ENCODE data around the gene C1QTNF12. TPM values are rescaled to one million over a fixed set of nuclear protein-coding genes. Genes with fewer than 3 reads are reported as not detected.

Gene C1QTNF12
- polyA plus RNA-seq, 1 donor = 50.5 TPM

DNA sequence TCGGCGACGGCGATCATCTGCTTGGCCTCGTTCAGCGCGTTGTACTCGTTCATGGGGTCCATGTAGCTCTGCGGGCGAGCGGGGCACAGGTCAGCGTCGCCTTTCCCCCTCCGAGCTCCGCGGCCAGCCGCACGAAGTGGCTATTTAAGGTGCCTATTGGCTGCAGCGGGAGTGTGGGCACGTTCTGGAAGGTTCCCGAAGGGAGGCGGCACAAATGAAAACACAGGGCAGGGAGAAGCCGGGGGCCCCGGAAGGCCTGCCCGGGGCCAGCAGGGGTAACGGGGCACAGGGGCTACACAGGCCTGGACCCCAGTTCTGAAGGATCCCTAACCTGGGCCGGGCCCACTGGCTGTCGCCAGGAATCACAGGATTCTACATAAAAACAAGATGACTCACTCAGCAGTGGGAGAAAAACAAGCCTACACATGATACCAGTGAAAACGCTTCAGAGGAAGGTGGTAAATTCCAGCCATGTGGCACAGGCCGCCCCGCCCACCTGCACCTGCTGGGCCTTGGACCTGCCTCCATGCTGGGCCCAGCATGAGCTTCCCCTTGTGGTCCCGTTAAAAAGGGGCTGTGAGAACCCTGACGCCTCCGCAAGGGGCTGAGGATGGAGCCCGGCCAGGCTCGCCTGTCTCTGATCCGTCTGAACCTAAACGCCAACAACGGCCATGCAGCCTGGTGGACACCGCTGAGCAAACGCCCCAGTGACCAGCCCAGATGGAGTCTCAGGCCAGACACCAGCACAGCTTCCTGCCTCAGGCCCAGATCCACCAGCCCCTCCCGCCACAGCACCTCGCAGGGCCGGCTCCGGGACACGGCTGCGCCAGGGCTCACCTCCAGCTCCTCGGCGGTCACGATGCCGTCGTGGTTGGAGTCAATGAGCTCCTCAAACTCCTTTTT, 28.6 kb downstream of the C1QTNF12 start:
- 100% methylated on average over 1 of the region's 52 CpGs for WGBS (ENCODE audit: insufficient coverage, low lambda C conversion rate)
- H3K9me3 ChIP-seq (ENCODE audit: control insufficient read depth, low read depth, low read length) = peaks cover 18% of the 10 kb centered on the region

DNA sequence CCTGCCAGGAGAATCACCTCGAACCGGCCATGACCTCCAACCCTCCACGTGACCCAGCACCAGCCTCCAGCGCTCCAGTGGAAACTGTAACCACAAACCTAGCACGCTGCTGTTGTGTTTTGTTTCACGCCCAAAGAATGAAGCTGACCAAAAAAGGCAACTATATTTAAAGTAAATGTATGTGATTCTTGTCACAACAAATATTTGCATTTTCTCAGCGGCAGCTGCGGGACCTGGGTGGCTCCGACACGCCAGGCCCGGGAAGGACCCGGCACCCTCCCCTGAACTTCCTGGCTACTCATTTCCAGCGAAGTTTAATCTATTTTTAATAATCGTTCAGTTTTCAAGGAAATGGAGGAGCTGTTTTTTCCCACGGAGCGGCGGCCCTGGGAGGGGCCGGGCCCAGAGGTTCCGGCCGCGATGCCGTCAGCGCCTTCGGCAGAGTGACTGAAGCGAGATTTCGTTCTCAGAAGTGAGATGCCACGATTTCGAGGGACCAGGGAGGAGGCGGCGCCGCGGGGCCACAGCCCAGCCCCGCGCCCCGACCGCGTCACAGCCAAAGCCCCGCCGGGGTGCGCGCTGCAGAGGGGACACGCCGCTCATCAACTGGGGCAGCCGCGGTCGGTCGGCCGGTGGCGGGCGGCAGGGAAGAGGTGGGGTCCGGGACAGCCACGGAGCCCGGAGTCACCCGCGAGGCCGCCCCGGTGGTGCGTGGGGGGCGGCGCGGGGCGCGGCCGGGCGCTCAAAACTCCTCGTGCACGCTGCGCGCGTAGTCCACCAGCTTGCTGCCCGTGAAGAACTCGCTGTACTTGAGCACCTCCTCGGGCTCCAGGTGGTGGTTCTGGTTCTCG, 29.5 kb downstream of the C1QTNF12 start:
- H3K4me3 ChIP-seq (ENCODE audit: low read length) = no peak overlapping the region
- H3K9me3 ChIP-seq (ENCODE audit: control insufficient read depth, low read depth, low read length) = peaks cover 18% of the 10 kb centered on the region
- H3K36me3 ChIP-seq (ENCODE audit: control insufficient read depth, insufficient read depth, low read length) = peaks cover 61% of the 10 kb centered on the region
- no peaks in the 10 kb centered on the region for H3K27me3 ChIP-seq (ENCODE audit: control insufficient read depth, insufficient read depth, low read length)
- H3K27ac ChIP-seq (ENCODE audit: low read length) = no peak overlapping the region
- no peak for DNase-seq
- no CpG with 5 or more reads among the region's 74 CpGs for WGBS (ENCODE audit: insufficient coverage, low lambda C conversion rate)
- no peaks in the 10 kb centered on the region for H3K4me1 ChIP-seq (ENCODE audit: control insufficient read depth, insufficient read depth, low read length)

More for the DNA sequence above, 28.6 kb downstream of the C1QTNF12 start:
- no peak for DNase-seq
- Histone ChIP-seq H3K4me1 (ENCODE audit: control insufficient read depth, insufficient read depth, low read length) (no peaks in the 10 kb centered on the region), H3K27ac (ENCODE audit: low read length) (no peak overlapping the region), H3K27me3 (ENCODE audit: control insufficient read depth, insufficient read depth, low read length) (no peaks in the 10 kb centered on the region), H3K36me3 (ENCODE audit: control insufficient read depth, insufficient read depth, low read length) (peaks cover 69% of the 10 kb centered on the region), H3K4me3 (ENCODE audit: low read length) (no peak overlapping the region)

DNA sequence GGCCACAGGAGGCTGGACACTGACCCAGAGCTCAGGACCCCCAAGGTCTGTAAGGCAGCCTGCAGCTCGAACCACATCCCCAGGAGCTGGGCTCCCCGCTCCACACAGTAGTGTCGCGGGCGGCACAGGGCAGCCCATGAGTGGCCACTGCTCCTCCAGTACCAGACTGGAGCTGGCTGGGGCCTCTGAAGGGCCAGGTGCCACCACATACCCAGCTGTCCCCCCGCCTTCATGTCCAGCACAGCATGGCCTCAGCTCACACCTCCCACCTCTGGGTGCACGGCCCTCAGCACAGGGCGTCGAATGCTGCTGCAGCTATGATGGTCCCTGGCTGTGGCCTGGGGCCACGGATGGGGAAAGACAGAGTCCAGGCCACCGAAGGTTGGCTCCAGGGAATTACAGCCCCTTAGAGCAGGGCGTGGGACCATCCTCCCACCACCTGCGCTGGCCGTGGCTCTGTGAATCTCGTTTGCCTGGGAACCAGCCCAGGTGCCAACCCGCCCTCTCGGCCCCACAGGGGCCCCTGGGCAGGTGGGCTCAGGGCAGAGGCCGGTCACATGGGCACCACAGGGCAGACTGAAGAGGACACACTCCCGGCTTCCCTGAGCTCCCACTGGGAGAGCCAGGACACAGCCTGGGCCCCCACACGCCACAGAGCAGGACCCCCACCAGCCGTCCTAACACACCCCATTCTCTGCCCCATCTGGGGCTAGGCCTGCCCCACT, 30.5 kb downstream of the C1QTNF12 start:
- Histone ChIP-seq H3K27ac (ENCODE audit: low read length) (no peak overlapping the region), H3K36me3 (ENCODE audit: control insufficient read depth, insufficient read depth, low read length) (peaks cover 51% of the 10 kb centered on the region), H3K27me3 (ENCODE audit: control insufficient read depth, insufficient read depth, low read length) (no peaks in the 10 kb centered on the region), H3K4me3 (ENCODE audit: low read length) (no peak overlapping the region), H3K4me1 (ENCODE audit: control insufficient read depth, insufficient read depth, low read length) (no peaks in the 10 kb centered on the region), H3K9me3 (ENCODE audit: control insufficient read depth, low read depth, low read length) (peaks cover 18% of the 10 kb centered on the region)
- WGBS (ENCODE audit: insufficient coverage, low lambda C conversion rate) = no CpG with 5 or more reads among the region's 21 CpGs
- DNase-seq = no peak

DNA sequence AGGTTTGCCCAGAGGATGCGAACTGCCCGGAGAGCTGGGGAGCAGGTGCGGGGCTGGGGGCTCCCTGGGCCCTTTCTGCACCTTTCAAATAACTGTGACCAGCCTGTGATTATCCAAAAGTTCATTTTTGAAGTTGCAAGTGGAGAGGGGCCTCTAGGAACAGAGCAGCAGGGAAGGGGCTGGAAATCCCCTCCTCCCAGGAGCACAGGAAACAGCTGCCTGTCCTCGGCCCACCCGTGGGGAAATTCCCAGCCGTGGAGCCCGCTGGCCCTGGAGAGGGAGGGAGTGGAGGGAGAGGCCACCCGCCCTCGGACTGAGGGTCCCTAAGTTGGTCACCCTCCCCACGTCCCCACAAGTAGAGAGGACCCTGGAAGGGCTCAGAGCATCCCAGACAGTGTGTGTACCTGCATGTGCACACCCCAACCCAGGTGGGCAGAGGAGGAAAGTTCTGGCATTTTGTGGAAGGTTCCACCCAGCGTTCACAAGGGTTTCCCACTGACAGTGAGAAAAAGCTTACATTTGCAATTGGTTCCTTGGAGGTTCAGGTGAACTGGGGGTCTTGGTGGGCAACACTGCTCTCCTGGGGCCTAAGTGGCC, 31.3 kb downstream of the C1QTNF12 start:
- peaks cover 43% of the 10 kb centered on the region for H3K36me3 ChIP-seq (ENCODE audit: control insufficient read depth, insufficient read depth, low read length)
- no peak overlapping the region for H3K27ac ChIP-seq (ENCODE audit: low read length)
- no CpG with 5 or more reads among the region's 11 CpGs for WGBS (ENCODE audit: insufficient coverage, low lambda C conversion rate)

DNA sequence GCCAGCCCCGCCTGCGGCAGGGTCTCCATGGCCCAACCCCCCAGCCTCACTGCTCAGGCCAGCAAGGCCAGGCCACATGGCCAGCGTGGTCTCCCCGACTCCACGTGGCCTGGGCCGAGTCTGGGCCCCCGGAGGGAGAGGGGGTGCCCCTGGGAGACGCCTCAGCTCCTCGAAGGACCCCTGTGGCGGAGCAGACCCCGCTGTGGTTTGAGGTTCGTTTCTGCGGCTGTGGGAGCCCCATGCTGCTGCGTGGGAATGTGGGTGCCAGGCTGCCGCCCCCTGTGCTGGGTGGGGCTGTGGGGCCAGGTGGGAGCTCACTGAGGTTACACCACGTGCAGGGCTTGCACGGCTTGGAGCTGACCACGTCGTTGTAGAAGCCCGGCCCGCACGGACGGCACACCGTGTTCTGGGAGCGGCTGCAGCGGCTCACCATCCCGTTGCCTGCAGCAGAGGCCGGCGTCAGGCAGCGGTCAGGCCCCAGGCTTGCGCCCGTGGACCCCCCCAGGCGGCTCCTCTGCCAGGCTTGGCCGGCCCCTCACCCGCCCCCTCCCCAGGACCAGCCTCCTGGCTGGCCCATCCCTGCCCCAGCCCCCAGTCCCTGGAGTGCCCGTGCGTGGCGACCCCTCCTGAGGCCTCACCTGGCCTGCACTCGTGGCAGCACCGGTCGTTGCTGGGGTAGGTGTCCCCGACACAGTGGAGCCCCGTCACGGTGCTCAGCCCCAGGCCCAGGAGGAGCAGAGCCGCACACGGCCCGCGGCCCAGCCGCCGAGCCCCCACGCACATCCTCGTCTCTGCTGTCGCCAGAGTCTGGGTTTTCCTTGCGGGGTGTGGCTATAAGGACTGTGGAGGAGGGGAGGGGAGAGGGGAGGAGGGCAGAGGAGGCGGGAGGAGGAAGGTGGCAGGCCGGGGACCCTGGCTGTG, 32.9 kb downstream of the C1QTNF12 start, which contains the start of gene TNFRSF4:
Gene TNFRSF4 (minus strand): TSS at position 809 of the 921 bp plus-strand sequence. CDS start 26 bp downstream, at position 783.
- no peak within 1 kb of the TSS for H3K4me3 ChIP-seq (ENCODE audit: low read length)
- H3K27ac ChIP-seq (ENCODE audit: low read length) = no peak within 1 kb of the TSS
- H3K27me3 ChIP-seq (ENCODE audit: control insufficient read depth, insufficient read depth, low read length) = peaks cover 6% of the 10 kb centered on the region
- H3K9me3 ChIP-seq (ENCODE audit: control insufficient read depth, low read depth, low read length) = peaks cover 18% of the 10 kb centered on the region
- DNase-seq = no peak
- WGBS (ENCODE audit: insufficient coverage, low lambda C conversion rate) = no CpG with 5 or more reads among the region's 56 CpGs
- no peaks in the 10 kb centered on the region for H3K4me1 ChIP-seq (ENCODE audit: control insufficient read depth, insufficient read depth, low read length)
- H3K36me3 ChIP-seq (ENCODE audit: control insufficient read depth, insufficient read depth, low read length) = peaks cover 29% of the 10 kb centered on the region

More for the DNA sequence above, 31.3 kb downstream of the C1QTNF12 start:
- Histone ChIP-seq H3K4me1 (ENCODE audit: control insufficient read depth, insufficient read depth, low read length) (no peaks in the 10 kb centered on the region), H3K9me3 (ENCODE audit: control insufficient read depth, low read depth, low read length) (peaks cover 18% of the 10 kb centered on the region), H3K27me3 (ENCODE audit: control insufficient read depth, insufficient read depth, low read length) (no peaks in the 10 kb centered on the region), H3K4me3 (ENCODE audit: low read length) (no peak overlapping the region)
- no peak for DNase-seq

DNA sequence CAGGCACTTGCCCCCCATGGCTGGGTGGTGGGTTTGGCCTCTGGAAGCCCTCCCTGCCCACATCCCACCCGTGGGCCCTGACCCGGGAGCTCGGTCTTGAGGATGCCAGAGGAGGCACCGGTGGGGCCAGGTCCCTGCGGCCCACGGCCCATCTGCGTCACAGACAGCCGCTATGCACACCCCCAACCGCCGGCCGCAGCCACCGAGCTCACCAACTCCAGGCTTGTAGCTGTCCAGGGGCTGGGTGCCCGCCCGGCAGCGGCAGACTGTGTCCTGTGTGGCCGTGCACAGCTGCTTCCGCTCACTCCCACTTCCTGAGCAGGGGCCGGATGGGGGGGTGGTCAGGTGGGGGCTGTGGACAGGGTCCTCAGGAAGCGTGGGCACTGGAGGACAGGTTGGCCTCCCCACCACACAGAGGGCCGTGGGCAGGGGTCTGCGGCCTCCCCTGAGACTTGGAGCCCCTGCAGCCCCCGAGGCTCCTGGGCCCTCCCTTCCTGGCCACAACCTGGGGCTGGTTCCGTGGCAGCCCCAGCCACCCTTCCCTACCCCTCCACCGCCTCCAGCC, 33.7 kb downstream of the C1QTNF12 start:
- H3K36me3 ChIP-seq (ENCODE audit: control insufficient read depth, insufficient read depth, low read length) = peaks cover 21% of the 10 kb centered on the region
- H3K4me3 ChIP-seq (ENCODE audit: low read length) = no peak overlapping the region
- no CpG with 5 or more reads among the region's 24 CpGs for WGBS (ENCODE audit: insufficient coverage, low lambda C conversion rate)
- peaks cover 13% of the 10 kb centered on the region for H3K27me3 ChIP-seq (ENCODE audit: control insufficient read depth, insufficient read depth, low read length)
- H3K27ac ChIP-seq (ENCODE audit: low read length) = no peak overlapping the region
- peaks cover 11% of the 10 kb centered on the region for H3K9me3 ChIP-seq (ENCODE audit: control insufficient read depth, low read depth, low read length)
- no peak for DNase-seq
- H3K4me1 ChIP-seq (ENCODE audit: control insufficient read depth, insufficient read depth, low read length) = no peaks in the 10 kb centered on the region

DNA sequence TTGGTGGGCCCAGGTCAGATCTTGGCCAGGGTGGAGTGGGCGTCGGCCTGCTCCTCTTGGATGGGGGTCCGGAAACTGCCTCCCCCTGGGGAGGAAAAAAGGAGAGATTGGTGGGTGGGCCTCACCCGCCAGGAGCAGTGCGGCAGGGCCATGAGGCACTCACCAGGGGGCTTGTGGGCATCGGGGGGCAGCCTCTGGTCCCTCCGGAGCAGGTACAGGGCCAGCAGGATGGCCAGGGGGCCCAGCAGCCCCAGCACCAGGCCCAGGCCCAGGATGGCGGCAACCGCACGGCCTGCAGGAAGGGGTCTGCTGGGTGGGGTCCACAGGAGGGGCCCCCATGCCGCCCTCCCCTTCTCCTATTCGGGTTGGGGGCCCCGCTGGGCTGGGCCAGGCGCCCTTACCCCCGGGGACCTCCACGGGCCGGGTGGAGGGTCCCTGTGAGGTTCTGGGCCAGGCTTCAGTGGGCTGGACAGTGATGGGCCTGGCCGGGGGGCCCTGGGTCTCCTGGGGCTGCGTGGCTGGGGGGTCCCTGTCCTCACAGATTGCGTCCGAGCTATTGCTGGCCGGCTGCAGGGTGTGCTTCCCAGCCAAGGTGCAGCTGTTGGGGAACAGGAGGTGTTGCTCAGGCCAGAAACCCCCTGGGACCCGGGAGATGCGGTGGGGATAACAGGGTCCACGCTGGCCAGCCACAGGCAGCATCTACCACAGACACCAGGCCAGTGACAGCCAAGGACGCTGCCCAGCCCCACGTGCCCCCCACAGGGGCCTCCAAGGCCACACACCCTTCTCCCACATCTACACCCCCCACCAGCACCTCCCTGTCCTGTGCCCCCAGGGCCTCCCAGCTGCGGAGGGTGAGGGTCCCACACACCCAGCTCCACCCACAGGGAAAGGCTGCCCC, 34.7 kb downstream of the C1QTNF12 start:
- Histone ChIP-seq H3K27ac (ENCODE audit: low read length) (no peak overlapping the region), H3K4me1 (ENCODE audit: control insufficient read depth, insufficient read depth, low read length) (no peaks in the 10 kb centered on the region), H3K27me3 (ENCODE audit: control insufficient read depth, insufficient read depth, low read length) (peaks cover 22% of the 10 kb centered on the region), H3K4me3 (ENCODE audit: low read length) (no peak overlapping the region), H3K36me3 (ENCODE audit: control insufficient read depth, insufficient read depth, low read length) (peaks cover 14% of the 10 kb centered on the region), H3K9me3 (ENCODE audit: control insufficient read depth, low read depth, low read length) (peaks cover 5% of the 10 kb centered on the region)
- no peak for DNase-seq
- no CpG with 5 or more reads among the region's 28 CpGs for WGBS (ENCODE audit: insufficient coverage, low lambda C conversion rate)

DNA sequence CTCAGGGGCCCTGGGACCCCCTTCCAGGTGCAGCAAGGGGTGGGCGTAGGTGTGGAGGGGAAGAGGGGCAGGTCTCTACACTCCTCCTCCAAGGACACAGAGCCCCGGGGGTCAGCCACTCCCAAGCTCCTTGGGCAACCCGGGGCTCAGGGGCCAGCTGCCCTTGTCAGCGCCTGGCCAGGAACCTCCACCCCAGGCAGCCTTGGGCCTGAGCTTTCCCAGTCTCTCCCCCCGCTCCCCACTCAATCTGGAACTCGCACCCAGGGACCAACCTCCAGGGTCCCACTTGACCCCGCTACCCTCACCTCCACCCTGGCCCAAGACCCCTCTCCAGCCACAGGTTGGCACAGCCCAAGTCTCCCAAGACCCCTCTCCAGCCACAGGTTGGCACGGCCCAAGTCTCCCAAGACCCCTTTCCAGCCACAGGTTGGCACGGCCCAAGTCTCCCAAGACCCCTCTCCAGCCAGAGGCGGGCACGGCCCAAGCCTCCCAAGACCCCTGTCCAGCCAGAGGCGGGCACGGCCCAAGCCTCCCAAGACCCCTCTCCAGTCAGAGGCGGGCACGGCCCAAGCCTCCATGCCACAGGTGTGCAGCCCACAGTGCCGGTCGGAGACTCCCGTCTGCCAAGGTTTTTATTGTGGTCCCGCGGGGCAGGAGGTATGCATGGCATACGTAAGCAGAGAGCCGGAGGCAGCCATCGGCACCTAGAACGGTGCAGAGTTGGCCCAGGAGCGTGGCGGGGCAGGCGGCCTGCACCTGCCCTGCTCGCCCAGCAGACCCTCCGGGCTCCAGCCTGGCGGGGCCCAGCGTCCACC, 35.6 kb downstream of the C1QTNF12 start:
- no peak for DNase-seq
- no peak overlapping the region for H3K4me3 ChIP-seq (ENCODE audit: low read length)
- no CpG with 5 or more reads among the region's 31 CpGs for WGBS (ENCODE audit: insufficient coverage, low lambda C conversion rate)
- H3K36me3 ChIP-seq (ENCODE audit: control insufficient read depth, insufficient read depth, low read length) = peaks cover 5% of the 10 kb centered on the region
- H3K27me3 ChIP-seq (ENCODE audit: control insufficient read depth, insufficient read depth, low read length) = peaks cover 30% of the 10 kb centered on the region
- peaks cover 5% of the 10 kb centered on the region for H3K4me1 ChIP-seq (ENCODE audit: control insufficient read depth, insufficient read depth, low read length)
- no peak overlapping the region for H3K27ac ChIP-seq (ENCODE audit: low read length)
- H3K9me3 ChIP-seq (ENCODE audit: control insufficient read depth, low read depth, low read length) = peaks cover 5% of the 10 kb centered on the region

Data from large intestine (tissue), 3 donors.